GM12875 (cell line): ENCODE results near the gene MAU2.
A peak's percentile ranks its signal among the peaks of the same experiment; 100 is the strongest.

Source experiments
- H3K4me3 ChIP-seq: one replicate; pipeline ENCODE4 v1.5.1; 2011; ENCODE audit warnings: low read depth, low read length, control low read depth
- TF ChIP-seq, protein P1 (sequence below): IDR thresholded peaks from 2 replicates; pipeline ENCODE4 v1.5.1; 2011; ENCODE audit warnings: low read depth, mild to moderate bottlenecking, control low read depth, inconsistent platforms, low read length, moderate library complexity, borderline replicate concordance; ENCODE audit not compliant: insufficient read depth

Gene MAU2

DNA sequence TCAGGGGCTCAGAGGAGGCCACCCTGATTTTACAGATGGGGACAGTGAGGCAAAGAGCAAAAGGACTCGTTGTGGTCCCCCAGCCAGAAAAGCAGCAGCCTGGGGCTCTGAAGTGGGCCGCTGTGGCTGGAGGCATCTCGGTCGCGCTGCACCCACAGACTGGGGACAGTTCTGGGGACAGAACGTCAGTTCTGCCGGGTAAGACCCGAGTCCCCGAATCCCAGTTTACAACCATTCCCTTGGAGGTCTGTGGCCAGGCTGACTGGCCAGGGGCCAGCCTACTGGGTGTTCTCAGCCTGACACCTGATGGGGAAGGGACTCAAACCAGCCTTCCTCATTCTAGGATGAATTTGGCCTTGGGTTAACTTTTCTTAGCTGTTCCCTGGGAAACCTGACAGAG lies 14.4 kb upstream of the MAU2 start:
- no peak overlapping the region for H3K4me3 ChIP-seq
- TF ChIP-seq, protein P1, sequence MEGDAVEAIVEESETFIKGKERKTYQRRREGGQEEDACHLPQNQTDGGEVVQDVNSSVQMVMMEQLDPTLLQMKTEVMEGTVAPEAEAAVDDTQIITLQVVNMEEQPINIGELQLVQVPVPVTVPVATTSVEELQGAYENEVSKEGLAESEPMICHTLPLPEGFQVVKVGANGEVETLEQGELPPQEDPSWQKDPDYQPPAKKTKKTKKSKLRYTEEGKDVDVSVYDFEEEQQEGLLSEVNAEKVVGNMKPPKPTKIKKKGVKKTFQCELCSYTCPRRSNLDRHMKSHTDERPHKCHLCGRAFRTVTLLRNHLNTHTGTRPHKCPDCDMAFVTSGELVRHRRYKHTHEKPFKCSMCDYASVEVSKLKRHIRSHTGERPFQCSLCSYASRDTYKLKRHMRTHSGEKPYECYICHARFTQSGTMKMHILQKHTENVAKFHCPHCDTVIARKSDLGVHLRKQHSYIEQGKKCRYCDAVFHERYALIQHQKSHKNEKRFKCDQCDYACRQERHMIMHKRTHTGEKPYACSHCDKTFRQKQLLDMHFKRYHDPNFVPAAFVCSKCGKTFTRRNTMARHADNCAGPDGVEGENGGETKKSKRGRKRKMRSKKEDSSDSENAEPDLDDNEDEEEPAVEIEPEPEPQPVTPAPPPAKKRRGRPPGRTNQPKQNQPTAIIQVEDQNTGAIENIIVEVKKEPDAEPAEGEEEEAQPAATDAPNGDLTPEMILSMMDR = no peak

DNA sequence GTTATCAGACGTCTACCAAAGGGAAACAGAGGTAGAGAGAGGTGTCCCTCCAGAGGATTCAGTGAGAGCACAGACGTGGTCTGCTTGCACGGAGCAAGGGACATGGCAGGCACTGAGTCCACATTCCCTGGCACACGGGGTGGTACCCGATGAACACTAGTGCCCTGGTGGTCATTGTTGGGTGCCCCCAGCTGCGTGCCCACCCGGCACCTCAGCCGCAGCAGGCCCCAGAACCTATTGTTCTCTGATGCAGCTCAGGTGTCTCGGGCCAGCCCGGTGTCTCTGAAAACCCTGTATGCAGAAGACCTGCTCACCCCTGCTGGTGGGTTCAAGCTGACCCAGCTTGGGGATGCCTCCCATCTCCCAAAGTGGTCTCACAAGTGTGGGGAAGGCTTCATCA lies 12.3 kb upstream of the MAU2 start:
- H3K4me3 ChIP-seq = no peak overlapping the region
- TF ChIP-seq, protein P1 = no peak

DNA sequence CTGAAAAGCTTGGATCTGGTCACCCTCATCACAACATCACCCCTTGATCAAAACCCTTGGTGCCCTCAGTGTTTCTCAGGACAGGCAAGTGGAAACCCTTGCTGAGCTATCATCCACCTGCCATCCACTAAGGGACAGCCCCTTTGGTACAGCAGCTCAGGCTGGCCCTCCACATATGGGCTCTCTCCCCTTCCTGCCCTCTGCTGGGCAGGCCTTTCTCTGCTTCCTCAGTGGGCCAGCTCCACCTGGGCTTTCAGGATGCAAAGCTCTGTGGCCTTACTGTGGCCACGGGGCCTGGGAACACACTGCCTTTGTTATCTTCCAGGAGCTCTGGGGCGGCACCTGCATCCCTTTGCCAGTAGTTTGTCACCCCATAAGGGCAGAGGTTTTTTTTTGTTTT lies 5.2 kb upstream of the MAU2 start:
- TF ChIP-seq, protein P1 = no peak
- no peak overlapping the region for H3K4me3 ChIP-seq

DNA sequence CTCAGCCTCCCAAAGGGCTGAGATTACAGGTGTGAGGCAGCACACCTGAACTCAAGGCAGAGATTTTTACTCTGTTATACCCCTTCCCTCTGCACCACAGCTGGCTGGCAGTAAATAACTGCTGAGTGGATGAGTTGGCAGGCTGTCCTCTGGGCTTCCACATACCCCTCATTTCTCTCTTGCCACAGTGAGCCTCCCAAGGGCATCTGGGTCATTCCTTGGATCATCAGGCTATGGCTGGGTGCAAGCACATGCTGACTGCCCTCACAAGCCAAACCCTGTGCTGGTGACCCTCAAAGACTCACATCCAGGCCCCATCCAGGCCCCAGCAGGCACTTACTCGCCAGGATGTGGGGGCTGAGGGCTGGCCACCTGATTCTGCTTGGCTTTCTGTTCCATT lies 4.5 kb upstream of the MAU2 start:
- TF ChIP-seq, protein P1 = no peak
- no peak overlapping the region for H3K4me3 ChIP-seq

DNA sequence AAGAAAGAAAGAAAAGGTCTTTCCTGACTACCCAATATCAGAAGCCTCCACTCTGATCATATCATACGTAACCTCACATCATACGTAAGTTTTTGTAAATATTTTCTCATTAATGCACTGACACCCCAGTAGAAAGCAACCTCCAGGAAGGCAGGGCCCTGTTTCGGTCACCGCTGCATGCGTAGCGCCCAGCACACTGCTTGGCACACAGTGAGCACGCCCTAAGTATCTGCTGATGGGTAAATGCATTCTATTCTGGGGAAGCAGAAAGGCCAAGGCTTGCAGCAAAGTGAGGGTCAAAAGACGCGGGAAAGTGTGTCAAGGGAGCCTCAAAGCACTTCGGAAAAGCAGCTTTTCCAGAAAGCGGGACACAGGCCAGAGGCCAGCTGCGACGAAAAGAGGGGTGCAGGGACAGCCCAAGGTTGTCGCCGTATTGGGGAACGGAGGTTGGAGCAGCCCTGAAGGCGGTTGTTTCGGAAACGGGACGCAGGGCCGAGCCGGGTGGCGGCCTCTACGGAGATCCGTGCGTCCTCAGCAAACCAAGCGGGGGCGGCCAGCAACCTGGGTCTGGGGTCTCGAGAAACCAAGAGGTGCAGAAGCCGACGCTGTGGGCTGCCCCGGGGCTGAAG lies 783 bp upstream of the MAU2 start:
- TF ChIP-seq, protein P1 = no peak
- peak overlapping the region; percentile 78 for H3K4me3 ChIP-seq

DNA sequence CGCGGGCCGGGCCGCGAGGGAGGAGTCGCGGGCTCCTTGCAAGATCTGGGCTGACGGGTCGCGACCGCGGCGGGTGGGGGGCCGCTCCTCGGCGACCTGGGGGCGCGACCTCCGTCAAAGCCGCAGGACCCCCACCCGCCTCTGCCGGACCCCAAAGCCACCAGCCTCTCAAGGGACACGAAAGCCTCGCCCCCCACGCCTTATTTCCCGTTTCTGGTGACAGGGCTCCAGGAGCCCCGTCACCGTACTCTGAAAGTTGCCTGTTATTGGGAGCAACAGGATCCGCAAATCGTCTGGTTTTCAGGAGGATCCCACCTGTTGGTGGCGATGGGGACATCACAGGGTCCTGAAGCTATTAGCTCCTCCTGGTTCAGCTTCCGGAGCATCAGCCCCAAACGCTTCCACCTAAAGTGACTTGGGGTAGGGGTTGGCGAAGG lies 530 bp downstream of the MAU2 start:
- TF ChIP-seq, protein P1 = no peak
- H3K4me3 ChIP-seq = peak overlapping the region; percentile 78

DNA sequence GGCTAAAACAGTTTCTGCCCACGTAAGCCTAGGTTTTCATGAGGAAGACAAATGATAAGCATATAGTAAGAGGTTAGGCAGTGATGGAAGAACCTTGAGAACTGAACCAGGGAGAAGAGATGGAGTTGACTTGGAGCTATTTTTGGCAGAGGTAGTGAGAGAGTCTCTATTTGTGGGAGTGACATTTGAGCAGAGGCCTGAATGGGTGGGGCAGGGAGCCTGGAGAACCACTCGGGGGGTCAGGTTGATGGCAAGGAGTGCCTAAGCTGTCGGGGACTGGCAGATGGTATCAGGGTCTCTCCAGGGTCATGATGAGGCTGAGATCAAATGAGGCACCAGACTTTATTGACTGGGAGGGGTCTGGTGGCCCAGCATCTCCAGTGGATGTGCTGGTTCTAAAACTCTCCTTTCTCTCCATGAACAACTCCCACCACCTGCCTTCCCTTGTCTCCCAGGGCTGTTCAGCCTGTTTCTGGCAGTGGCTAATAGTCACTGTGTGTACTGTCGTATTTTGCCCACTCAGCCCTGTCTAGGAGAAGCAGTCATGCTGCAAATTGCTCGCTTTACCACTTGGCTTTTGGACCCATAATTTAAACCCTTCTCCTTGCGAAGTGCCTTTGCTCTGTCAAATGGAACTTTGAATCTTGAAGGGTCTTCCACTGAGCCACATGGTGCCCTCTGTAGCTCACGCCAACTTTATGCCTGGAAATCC lies 3.6 kb downstream of the MAU2 start:
- TF ChIP-seq, protein P1 = no peak
- H3K4me3 ChIP-seq = no peak overlapping the region
